OCI-M2 (cell line): ENCODE data around the gene GATAD2A.

Experiments used
- DNase-seq: peaks from one replicate; lab custom pipeline; 2025; ENCODE audit not compliant: unreplicated experiment; lab: John Stamatoyannopoulos, UW

The GATAD2A gene

DNA sequence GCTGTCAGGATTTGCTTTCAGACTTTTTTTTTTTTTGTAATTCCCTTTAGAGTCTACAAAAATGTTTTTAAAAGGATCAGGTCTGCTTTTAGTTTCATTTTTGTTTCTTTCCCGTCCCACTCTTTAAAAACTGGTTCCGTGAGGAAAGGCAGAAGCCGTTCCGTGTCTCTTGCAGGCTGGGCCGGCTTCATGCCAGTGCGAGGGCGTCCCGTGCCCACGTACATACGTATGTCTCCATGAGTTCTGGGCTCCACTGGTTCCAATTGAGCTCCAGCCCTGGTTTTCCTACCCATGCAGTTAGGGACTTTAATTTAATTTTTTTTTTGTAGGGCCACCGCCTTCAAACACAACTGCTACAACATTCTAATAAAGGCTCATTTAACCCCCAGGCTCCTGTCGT is 101.1 kb downstream of the GATAD2A start:
- DNase-seq: no peak

DNA sequence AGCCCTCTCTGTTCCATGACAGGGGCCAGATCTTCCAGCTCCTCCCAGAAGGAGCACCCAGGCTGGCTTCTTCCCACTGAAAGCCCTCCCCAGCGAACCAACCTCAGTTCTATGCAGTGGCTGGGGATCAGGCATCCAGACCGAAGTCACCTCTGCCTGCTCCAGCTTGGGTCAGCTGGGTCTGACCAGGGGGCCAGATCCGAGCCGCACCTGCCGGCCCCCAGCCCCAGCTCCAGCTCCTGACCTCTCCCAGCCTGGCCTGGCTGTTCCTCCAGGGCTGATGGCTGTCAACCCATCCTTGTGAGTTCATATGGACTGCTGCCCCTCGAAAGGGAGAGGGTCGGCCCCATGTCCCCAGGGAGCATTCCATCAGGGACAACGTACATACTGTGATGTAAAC is 101.9 kb downstream of the GATAD2A start:
- DNase-seq: no peak

DNA sequence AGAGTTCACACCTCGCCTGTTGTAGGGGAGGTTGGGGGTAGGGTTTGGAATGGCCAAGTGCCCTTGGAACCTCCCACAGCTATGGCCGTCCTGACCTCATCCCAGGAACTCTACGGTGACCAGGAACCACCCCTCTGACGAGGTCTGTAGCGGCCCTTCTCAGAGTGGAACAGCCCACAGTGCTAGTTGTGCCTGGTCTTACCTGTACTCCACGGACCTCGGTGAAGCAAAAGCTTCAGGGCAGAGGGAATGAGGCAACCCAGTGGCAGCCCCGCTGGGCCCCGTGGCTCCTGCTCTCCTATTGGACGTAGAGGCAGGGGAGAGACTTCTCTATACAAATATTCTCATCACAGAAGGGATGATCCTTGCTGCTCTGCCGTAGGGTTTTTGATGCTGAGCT is 102.7 kb downstream of the GATAD2A start:
- DNase-seq: no peak

DNA sequence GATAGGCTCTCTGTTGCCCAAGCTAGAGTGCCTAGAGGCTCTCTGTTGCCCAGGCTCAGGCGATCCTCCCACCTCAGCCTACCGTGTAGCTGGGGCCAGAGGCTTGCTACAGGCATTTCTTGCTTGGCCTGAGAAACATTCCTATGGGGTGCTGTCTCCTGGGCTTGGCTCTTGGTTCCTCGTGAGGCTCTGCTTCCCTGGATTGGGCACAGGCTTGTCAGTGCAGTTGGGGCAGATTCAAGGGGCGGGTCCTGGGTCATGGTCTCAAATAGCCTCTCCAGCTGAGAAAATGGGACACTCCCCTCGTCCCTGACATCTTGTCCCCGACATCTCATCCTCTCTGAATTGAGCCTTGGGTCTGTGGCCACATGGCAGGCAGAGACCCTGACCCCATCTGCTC is 105.0 kb downstream of the GATAD2A start:
- DNase-seq: no peak

DNA sequence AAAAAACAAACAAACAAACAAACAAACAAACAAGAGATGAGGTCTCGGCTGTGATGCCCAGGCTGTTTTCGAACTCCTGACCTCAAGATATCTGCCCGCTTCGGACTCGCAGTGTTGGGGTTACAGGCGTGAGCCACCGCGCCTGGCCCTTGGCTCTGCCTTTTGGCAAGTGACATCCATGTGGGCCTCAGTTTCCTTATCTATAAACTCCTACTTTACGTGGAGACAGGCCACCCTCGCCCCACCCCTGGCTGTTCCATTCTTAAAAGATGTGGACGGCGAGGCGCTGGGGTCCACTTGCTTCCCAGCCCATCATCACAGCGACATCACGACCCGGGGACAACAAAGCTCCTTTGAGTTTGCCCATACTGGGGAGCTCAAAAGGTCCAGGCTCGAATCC is 108.2 kb downstream of the GATAD2A start:
- no peak for DNase-seq

DNA sequence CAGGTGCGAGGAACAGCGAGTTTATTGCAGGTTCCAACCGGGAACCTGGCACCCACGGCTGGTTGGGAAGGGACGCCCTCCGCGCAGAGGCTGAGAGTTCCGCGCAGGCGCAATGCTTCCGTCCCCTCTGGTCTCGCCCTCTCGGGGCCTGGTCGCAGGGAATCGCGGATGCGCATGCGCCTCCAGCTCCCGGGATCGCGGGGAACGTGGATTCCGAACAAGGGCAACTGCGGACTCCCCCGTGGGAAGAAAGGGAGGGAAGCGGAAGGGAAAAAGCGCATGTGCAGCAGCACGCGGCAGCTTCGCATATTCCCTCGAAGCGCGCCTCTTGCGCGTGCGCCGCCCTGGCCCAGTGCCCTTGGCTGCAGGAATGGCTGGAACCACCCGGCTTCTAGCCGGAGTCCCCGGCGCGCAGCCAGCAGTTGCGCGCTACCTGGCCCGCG is 108.8 kb downstream of the GATAD2A start:
- DNase-seq: no peak

DNA sequence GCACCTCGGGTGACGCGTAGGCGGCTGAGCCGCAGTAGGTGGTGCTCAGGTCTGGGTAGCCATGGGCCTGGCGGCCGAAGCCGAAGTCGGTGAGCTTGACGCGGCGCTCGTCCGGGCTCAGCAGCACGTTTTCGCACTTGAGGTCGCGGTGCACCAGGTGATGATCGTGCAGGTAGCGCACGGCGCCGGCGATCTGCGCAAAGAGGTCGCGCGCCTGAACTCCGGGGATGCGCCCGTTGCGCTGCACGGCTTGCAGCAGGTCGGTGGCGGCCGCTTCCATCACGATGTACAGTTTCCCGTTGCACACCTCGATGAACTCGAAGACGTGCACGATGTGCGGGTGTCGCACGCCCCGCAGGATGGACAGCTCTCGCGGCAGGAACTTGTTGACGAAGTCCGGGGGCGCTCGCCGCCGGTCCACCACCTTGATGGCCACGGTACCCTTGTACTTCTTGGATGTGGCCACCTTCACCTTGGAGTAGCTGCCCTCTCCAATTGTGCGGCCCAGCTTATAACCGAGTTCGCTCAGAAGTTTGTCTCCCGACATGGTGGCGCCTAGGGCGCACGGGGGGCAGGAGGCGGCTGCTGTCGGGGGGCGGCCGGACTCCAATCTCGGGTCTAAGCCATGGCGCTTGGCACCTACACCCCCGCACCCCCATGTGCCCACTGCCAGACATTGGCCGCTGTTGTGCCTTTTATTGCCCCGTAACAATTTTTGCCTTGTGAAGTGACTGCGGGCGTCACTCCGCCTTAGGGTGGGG is 109.6 kb downstream of the GATAD2A start, which contains the start of gene TSSK6:
TSSK6 (minus strand) TSS at position 668 of the 761 bp plus-strand sequence; CDS start at position 547, 121 bp downstream.
- no peak for DNase-seq

DNA sequence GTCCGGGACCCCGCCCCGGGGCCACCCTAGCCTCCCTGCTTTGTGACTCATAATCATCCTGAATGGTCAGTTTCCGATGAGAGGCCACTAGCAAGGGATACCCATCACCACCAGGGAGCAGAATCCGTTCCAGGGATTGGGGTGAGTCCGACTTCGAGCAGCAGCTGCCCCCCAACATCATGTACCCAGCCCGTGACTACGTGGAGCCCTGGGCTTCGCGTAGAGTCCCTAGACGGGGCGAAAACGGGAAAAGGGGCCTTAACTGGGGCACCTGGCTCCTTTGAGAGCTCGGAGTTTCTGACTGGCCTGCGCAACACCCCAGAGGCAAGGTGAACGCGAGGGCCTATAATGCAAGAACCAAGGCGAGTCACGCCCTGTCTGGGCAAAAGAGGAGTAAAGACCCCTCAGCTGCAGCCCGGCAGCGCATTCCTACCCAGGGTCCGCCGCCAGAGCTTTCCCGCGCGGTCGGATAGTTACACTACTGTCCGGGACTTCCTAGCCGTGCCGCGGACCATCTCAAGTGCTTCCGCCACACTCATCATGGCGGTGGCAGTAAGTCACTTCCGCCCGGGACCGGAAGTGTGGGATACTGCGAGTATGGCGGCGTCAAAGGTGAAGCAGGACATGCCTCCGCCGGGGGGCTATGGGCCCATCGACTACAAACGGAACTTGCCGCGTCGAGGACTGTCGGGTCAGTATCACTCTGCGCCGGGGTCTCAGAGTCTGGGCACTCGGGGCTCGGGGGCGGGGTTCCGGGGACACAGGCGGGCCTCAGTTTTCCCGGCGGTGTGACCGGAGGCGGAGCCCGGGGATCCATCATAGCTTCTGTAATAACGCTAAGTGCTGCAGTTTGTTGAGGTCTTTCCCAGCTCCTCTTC is 110.4 kb downstream of the GATAD2A start, which contains the start of gene NDUFA13:
NDUFA13 (plus strand) TSS at position 584 of the 878 bp plus-strand sequence; CDS start at position 598, 14 bp downstream.
- DNase-seq: peak; percentile 72

DNA sequence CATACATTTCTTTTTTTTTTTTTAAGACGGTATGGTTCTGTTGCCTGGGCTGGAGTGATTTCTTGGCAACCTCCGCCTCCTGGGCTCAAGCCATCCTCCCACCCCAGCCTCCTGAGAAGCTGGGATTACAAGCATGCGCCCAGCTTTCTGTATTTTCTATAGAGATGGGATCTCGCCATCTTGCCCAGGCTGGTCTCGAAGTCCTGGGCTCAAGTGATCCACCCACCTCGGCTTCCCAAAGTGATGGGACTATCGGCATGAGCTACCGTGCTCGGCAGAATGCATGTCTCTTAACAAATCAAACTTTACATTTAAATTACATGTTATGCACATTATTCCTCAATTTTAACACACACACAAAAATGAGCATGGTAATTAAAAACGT is 111.8 kb downstream of the GATAD2A start:
- DNase-seq: no peak

DNA sequence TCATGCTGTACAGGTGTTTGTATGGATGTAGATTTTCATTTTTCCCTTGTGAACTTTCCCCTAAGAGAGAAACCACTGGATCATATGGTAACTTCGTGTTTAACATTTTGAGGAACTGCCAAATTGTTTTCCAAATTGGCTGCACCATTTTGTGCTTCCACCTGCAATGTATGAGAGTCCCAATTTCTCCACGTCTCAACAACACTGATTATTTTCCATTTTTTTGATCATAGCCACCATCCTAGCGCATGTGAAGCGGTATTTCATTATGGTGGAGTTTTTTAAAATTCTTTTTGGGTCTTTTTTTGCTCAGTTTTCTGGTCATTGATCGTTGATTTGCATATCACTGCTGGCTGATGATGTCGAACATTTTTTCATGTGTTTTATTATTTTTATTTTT is 115.5 kb downstream of the GATAD2A start:
- no peak for DNase-seq

DNA sequence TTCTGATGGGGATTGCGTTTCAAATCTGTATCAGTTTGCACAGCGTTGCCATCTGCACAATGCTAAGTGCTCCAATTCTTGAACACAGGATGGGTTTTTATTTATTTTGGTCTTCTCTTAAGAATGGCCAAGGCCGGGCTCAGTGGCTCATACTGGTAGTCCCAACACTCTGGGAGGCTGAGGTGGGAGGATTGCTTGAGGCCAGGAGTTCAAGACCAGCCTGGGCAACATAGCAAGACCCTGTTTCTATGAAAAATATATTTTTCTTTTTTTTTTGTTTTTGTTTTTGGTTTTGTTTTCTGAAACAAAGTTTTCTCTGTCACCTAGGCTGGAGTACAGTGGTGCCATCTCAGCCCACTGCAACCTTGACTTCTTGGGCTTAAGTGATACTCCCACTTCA is 117.7 kb downstream of the GATAD2A start:
- DNase-seq: no peak

DNA sequence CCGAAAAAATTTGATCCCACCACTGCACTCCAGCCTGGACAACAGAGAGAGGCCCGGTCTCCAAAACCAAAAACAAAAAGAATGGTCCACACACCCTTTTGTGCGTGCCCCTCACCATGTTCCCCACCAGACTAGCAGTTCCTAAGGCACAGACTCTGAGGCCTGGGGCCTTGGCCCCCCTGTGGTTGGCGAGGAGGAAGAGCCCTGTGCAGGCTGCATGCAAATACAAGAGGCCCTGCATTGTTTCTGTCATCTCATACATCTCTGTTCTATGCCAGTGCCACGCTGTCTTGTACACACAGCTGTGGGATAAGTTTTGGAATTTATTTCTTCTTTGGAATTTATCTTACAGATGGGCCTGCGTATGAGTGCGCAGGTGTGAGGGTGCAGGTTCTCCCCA is 118.6 kb downstream of the GATAD2A start:
- DNase-seq: no peak

DNA sequence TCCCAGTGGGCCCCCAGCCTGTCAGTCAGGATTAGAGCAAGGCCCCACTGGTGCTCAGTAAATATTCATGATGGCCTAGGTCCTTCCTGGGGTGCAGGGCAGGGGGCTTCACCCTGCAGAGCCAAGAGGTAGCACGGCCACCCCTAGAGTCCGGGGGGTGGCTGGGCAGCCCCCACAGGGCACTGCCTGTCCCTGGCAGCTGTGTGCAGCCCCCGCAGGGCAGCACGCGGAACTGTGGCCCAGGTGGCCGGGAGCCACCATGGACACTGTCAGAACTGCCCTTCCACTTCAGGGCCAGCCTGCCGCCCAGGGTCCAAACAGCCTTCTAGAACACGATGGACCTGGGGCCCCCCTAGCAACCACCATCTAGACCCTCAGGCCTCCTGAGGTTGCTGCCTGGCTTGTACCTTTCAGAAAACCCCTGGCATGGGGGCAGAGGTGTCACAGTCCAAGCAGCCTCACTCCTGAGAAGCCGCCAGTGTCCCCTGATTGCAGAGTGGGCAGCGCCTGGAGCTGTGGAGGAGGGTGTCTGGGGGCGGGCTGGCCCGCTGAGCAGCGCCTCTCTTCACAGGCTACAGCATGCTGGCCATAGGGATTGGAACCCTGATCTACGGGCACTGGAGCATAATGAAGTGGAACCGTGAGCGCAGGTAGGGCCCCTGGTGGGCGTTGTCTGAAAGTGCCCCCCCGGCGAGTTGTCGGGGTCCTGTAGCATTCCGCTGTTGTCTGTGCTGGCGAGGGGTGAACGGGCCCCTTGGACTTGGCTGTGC is 120.3 kb downstream of the GATAD2A start:
- DNase-seq: no peak

DNA sequence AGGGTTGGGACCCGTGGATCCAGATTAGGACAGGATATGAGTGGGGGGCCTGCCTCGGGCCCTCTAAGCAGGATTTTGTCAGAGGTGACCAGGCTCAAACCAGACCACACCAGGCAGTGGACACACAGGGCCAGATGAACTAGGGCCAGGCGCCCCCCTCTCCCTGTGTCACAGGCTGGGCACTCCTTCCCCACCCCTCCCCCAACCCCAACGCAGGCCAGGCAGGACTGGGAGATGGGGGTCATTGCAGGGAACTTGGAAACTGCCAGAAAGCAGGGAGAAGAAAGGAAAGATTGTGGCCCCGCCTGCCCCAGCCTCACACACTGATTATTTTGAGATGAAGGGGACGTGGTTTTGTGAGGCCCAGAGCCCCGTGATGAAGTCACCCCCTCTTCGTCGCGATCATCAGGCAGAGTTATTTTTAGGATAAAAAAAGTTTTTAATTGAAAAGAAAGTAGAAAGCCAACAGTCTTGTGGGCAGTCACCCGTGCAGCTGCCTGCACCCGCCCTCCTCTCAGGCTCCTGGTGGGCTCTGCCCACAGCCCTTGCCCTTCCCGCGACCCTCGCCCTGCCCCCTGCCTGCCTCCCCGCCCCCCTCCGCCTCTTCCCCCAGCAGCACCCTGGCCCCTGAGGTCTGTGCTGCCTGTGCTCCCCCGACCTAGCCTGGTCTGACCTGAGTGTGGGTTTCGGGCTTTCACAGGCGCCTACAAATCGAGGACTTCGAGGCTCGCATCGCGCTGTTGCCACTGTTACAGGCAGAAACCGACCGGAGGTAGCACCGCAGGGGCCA is 121.3 kb downstream of the GATAD2A start:
- no peak for DNase-seq

DNA sequence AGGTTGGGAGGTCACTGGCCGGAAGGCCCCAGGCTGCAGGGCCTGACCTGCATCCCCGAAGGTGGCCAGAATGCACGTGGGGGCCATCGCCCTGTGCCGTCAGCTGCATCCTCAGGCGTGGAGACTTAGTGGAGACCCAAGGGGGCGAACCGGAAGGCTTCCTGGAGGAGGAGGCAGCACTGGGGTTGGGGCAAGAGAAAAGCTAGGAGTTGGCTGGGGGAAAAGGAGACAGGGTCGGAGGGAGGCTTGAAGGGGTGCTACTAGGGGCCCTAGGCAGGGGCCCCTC is 121.8 kb downstream of the GATAD2A start:
- DNase-seq: no peak

DNA sequence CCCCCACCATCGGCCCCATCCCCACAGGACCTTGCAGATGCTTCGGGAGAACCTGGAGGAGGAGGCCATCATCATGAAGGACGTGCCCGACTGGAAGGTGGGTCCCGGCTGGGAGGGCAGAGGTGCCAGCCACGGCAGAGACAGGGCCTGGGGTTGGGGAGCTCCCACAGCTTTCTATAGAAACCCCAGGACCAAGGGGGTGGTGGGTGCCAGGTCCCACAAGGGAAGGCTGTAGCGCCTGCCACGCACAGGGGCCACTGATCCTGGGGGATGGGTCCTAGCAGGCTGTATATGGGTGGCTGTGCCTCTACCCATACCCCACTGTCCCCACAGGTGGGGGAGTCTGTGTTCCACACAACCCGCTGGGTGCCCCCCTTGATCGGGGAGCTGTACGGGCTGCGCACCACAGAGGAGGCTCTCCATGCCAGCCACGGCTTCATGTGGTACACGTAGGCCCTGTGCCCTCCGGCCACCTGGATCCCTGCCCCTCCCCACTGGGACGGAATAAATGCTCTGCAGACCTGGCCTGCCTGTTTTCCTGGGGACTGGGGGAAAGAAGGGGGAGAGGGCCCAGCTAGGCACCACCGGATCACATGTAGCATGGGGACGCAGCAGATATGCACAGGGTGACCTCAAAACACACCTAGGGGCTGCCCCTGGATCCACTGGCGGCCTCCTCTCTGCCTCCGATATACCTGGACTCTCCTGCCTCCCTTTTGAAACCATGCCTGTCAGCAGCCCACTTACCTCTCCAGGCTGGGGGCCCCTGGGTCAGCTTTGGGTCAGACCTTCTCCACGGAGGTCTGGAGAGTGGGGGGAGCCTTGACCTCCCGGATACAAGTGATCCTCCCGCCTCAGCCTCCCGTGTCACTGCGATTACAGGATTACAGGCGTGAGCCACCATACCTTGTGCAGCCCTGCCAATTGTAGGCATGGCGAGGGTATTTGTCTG is 122.5 kb downstream of the GATAD2A start:
- no peak for DNase-seq

DNA sequence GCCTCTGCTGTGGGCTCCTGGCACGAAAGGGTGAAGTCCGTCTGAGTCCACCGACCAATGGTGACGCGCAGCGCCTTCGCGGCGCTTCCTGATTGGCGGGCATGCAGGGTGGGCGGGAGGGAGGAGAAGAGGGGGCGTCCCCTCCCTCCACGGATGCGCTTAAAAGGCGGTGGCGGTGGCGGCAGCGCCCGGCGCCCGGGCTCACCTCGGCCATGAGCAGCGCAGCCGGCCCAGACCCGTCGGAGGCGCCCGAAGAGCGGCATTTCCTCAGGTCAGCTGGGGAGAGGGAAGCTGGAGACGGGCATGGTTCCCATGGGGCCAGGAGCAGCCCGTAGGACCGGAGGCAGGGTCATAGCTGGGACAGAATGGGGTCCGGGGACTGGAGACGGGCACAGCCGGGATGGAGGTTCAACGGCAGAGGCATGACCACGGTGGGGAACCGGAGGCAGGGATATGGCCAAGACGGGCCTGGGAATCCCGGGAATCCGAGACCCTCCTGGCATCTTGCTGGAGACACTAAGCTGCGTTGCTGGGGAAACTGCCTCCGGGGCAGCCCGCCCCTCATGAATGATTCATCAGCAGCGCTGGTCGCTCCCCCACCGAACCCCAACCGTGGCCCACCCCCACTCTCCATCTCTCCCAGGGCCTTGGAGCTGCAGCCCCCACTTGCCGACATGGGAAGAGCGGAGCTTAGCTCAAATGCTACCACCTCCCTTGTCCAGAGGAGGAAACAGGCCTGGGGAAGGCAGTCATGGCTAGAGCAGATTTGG is 123.4 kb downstream of the GATAD2A start, which contains the start of gene YJEFN3:
YJEFN3 (plus strand) TSS at position 191 of the 770 bp plus-strand sequence; CDS start at position 213, 22 bp downstream.
- no peak for DNase-seq

DNA sequence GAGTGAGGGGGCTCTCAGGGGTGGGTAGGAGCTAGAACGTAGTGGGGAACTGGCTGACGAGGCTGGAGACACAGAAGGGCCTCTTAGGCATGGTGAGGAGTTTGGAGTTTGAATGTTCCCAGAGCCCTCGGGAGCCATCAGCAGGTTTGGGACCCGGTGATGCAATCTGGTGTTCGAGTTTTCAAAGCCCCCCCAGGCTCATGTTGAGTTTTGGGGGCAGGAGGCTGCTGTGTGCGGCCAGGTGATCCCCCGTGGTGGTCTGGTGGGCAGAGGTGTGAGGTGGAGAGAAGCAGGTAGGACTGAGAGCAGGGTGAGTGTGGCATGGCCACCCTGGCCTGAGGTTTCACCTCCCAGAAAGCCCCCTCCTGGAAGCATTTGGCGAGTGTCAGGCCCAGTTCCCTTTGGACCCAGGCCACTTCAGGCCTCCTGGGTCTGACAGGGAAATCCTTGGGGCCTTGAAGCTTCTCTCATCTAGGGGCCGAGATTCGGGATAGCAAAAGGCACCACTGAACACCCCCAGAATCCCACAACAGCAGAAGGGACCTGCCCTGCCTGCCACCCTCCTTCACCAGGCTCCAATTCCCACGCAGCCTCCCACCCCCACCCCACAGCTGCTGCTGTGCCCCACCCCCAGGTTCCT is 124.4 kb downstream of the GATAD2A start:
- DNase-seq: no peak
